Pancreas (tissue), 10 donors: ENCODE measurements around the gene BRD7. TPM values are rescaled to one million over a fixed set of nuclear protein-coding genes. Genes with fewer than 3 reads are reported as not detected.

Source experiments
- ATAC-seq, 4 donors: fragments of 200-7000 bp; cut with Tn5 transposase; one replicate each; pipeline versions ENCODE4 v1.8.0 to v1.9.1; 2020; ENCODE audit warnings: mild to moderate bottlenecking in 4 of 4, moderate library complexity in 4 of 4
- DNase-seq, 6 donors: peaks; one replicate each; pipeline ENCODE4 v3.0.0-alpha.2; 2020
- FAIRE-seq: peaks from 2 replicates; lab custom pipeline; 2012; peaks lifted over from hg19 to GRCh38; lab: Jason Lieb, UNC
- H3K27ac ChIP-seq, 4 donors: fragments of 200-600 bp; sonication (generic); 1 replicate in 3 of 4; 2 replicates in 1 of 4; pipeline versions ENCODE4 v1.5.0 to v1.8.0; 2020
- H3K27me3 ChIP-seq, 4 donors: fragments of 200-600 bp; one replicate each; pipeline ENCODE4 v1.8.0; 2021
- H3K36me3 ChIP-seq, 3 donors: fragments of 200-600 bp; sonication (generic) in 1 of 3; one replicate each; pipeline versions ENCODE4 v1.5.0 to v1.8.0; 2020 to 2021
- H3K4me1 ChIP-seq, 3 donors: fragments of 200-600 bp; one replicate each; pipeline ENCODE4 v1.8.0; 2021
- H3K4me3 ChIP-seq, 4 donors: fragments of 200-600 bp; sonication (generic) in 2 of 4; one replicate each; pipeline versions ENCODE4 v1.5.0 to v1.8.0; 2020 to 2021
- H3K9me3 ChIP-seq, 4 donors: fragments of 200-600 bp; one replicate each; pipeline ENCODE4 v1.8.0; 2021
- WGBS, 2 donors: extraction: QIAGEN DNeasy Blood & Tissue Kit; methylation state at CpG; one replicate each; pipeline ENCODE4 v1.1.7; 2013; 5-methylcytosine and 5-hydroxymethylcytosine counted together
- intact Hi-C, 3 donors: fragments of 100-400 bp; cut with DNase I; formaldehyde crosslinking; loops; one replicate each; pipeline versions ENCODE4 v1.11.1 to v1.14.2; 2022
- polyA plus RNA-seq, 2 donors: library from polyadenylated mRNA; stranded (reverse); fragments of 200-250 nt; gene quantifications; one replicate each; pipeline ENCODE4 v1.2.3, GENCODE V29; 2013
- total RNA-seq, 6 donors: library from RNA; stranded (reverse); fragmentation: NEBNext Ultra II Directional in 4 of 6; extraction: Animal tissue kit (Norgen Biotek cat#: 25700) in 4 of 6; gene quantifications; one replicate each; pipeline versions ENCODE4 v1.2.1 to v1.2.4, GENCODE V29; 2021 to 2023
- TF ChIP-seq, protein P1 (sequence below), 4 donors: fragments of 200-600 bp; sonication (generic) in 3 of 4; IDR thresholded peaks; one replicate each; pipeline versions ENCODE4 v1.5.0 to v1.8.0; 2021; ENCODE audit warnings: antibody characterized with exemption in 4 of 4
- donor health status: healthy with polysubstance abuse.
- donor health status: DM: no; HTN: no; CAD: no; lungs with moderate emphysema.
- donor health status: DM: no; HTN: no; CAD: no.
- donor health status: control.
- donor health status: control.
- donor health status: Bipolar disorder and iron deficiency.
- donor health status: DM: yes; HTN: yes; CAD: no.
- donor health status: DM: no; HTN: no; CAD: no.
- donor health status: DM: no; HTN: no; CAD: no.
- donor health status: DM: yes; HTN: yes; CAD: no.

BRD7 gene
- total and polyA plus RNA-seq, 8 donors = 23.4 to 40.4 (median 32.4) TPM

DNA sequence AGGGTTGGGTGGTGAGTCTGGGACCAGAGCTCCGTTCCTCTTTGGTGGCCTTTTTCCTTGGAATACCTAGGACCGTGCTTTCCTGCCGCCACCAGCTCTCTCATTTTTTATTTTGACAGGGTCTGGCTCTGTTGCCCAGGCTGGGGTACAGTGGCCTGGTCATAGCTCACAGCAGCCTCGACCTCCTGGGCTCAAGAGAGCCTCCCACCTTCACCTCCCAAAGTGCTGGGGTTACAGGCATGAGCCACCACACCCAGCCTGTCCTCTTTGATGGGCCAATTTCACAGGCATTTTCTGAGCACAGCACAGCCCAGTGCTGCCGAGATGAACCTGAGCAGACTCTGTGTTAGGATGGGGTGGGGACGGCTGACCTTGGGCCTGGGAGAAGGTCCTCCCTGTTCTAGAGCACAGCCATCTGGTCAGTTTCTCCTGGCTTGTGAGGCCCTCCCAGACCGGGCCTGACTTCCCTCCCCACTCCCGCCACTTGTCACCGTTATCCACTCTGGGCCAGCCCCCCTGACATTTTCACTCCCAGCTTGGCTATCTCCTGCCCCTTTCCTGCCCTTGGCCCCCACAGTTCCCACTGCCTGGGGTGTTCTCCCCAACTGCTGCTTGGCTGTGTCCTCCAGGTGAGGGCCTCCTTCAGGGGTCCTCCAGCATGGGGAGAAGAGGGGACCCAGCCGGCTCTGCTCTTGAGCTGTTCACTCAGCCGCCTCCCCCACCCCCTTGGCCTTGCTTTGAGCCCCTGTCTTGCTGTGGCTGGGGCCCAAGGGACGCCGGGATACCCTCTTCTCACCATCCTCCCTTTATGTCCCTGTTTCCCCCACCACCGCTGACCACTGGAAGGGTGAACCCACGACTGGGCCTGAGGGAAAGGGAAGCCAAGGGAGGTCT, 97.4 kb downstream of the BRD7 start:
- ATAC-seq (peak in 1 of 4 donors; percentile 21), FAIRE-seq (no peak), DNase-seq (peak in 2 of 6 donors; percentile 43 to 52)
- Histone ChIP-seq H3K4me1 (no peaks in the 10 kb centered on the region), H3K4me3 (no peak overlapping the region), H3K9me3 (no peaks in the 10 kb centered on the region), H3K36me3 (no peaks in the 10 kb centered on the region), H3K27me3 (no peaks in the 10 kb centered on the region), H3K27ac (no peak overlapping the region)
- intact Hi-C loops = no loop called here
- WGBS, 2 donors = 70 to 73% methylated on average over 15 of the region's 15 CpGs
- TF ChIP-seq, protein P1, sequence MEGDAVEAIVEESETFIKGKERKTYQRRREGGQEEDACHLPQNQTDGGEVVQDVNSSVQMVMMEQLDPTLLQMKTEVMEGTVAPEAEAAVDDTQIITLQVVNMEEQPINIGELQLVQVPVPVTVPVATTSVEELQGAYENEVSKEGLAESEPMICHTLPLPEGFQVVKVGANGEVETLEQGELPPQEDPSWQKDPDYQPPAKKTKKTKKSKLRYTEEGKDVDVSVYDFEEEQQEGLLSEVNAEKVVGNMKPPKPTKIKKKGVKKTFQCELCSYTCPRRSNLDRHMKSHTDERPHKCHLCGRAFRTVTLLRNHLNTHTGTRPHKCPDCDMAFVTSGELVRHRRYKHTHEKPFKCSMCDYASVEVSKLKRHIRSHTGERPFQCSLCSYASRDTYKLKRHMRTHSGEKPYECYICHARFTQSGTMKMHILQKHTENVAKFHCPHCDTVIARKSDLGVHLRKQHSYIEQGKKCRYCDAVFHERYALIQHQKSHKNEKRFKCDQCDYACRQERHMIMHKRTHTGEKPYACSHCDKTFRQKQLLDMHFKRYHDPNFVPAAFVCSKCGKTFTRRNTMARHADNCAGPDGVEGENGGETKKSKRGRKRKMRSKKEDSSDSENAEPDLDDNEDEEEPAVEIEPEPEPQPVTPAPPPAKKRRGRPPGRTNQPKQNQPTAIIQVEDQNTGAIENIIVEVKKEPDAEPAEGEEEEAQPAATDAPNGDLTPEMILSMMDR (IDR thresholded peaks at IDR 0.05) = no peak

DNA sequence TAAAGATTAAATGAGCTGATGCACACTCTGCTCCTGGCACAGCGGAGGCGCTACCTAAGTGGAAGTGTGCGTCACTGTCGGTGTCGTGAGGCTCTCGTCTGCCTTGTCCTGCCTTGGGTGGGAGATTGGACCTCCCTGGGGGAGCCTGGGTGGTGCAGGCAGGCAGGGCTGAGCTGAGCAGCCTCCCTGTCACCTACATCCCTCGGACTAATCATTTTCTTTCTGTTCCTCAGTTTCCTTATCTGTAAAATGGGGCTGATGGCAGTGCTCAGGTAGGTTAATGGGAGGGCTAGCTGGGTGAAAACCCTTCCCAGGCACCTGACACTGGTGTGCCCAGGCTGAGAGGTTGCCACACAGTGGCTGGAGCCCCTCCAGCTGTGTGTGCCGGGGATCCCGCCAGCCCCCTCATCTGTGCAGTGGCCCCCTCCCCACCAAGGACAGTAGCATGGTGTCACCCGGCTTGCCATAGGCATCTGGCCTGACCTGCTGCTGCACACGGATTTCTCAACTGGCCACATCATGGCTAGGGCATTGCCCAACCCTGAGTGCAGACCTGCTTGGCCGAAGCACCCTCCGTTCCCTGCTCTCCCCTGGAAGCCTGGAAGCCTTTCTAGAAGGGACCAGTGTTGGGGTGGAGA, 98.2 kb downstream of the BRD7 start:
- no peak overlapping the region for H3K4me3 ChIP-seq
- DNase-seq (peak in 2 of 6 donors; percentile 29 to 42), ATAC-seq (no peak), FAIRE-seq (no peak)
- no peaks in the 10 kb centered on the region for H3K4me1 ChIP-seq
- no peak overlapping the region for H3K27ac ChIP-seq
- H3K36me3 ChIP-seq = no peaks in the 10 kb centered on the region
- 91 to 97% methylated on average over 13 of the region's 13 CpGs for WGBS, 2 donors
- TF ChIP-seq, protein P1 (IDR thresholded peaks at IDR 0.05) = no peak
- intact Hi-C loops = no loop called here
- no peaks in the 10 kb centered on the region for H3K9me3 ChIP-seq
- H3K27me3 ChIP-seq = no peaks in the 10 kb centered on the region

DNA sequence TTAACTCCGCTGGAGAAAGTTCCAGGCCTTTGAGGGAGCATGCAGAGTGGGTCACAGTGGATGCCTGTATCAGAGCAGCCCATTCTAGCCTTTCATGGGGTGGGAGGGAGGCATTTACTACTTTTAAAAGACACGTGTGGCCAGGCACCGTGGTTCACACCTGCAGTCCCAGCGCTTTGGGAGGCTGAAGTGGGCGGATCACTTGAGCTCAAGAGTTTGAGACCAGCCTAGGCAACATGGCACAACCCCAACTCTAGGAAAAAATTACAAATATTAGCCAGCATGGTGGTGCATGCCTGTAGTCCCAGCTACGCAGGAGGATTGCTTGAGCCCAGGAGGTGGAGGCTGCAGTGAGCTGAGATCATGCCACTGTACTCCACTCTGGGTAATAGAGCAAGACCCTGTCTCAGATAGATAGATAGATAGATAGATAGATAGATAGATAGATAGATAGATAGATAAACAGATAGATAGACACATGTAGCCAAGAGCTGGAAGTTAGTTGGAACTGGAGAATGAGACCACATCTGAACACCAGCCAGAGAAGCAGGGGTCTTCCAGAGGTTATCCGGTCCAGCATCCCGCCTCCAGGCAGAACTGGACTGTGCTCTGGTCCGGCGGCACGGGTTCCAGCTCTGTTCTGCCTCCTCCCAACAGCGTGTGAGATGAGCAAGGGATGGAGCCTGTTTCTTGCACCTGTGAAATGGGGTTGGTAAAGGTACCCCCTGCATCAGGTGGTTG, 98.8 kb downstream of the BRD7 start:
- Histone ChIP-seq H3K27me3 (no peaks in the 10 kb centered on the region), H3K4me1 (no peaks in the 10 kb centered on the region), H3K4me3 (no peak overlapping the region), H3K27ac (no peak overlapping the region), H3K36me3 (no peaks in the 10 kb centered on the region), H3K9me3 (no peaks in the 10 kb centered on the region)
- no peak for FAIRE-seq
- ATAC-seq = no peak
- 78 to 86% methylated on average over 12 of the region's 12 CpGs for WGBS, 2 donors
- intact Hi-C loops = no loop called here
- DNase-seq = peak in 2 of 6 donors; percentile 18 to 30
- TF ChIP-seq, protein P1 (IDR thresholded peaks at IDR 0.05) = no peak

GRCh38 chr16:50269061-50269705, 99.6 kb downstream of the BRD7 start:
- no peak for ATAC-seq
- H3K4me1 ChIP-seq = no peaks in the 10 kb centered on the region
- no peaks in the 10 kb centered on the region for H3K9me3 ChIP-seq
- no peaks in the 10 kb centered on the region for H3K36me3 ChIP-seq
- FAIRE-seq = no peak
- TF ChIP-seq, protein P1 (IDR thresholded peaks at IDR 0.05) = no peak
- intact Hi-C loops = no loop called here
- DNase-seq = peak in 2 of 6 donors; percentile 42 to 43
- H3K4me3 ChIP-seq = no peak overlapping the region
- no peak overlapping the region for H3K27ac ChIP-seq
- H3K27me3 ChIP-seq = no peaks in the 10 kb centered on the region
- 93 to 96% methylated on average over 13 of the region's 13 CpGs for WGBS, 2 donors
